CD14-positive monocyte (primary cell): ENCODE measurements around the gene ACKR4. TPM values are rescaled to one million over a fixed set of nuclear protein-coding genes. Genes with fewer than 3 reads are reported as not detected.

Source experiments
- DNase-seq, 3 donors: peaks; one replicate each; pipeline ENCODE4 v3.0.0-alpha.2; 2011 to 2022
- H2AFZ ChIP-seq: 2 replicates; pipeline ENCODE4 v1.6.0; 2012; ENCODE audit warnings: mild to moderate bottlenecking, low read depth, low read length, inconsistent platforms; ENCODE audit not compliant: insufficient read depth, poor library complexity, severe bottlenecking
- H3K27ac ChIP-seq, 2 donors: 1 replicate in 1 of 2; 2 replicates in 1 of 2; pipeline ENCODE4 v1.5.1; 2012 to 2013; ENCODE audit warnings: low read length in 2 of 2, control low read depth in 1 of 2, inconsistent platforms in 1 of 2, low read depth in 1 of 2, mild to moderate bottlenecking in 1 of 2
- H3K27me3 ChIP-seq, 2 donors: one replicate each; pipeline versions ENCODE4 v1.6.0 to v1.6.1; 2011 to 2013; ENCODE audit warnings: low read length in 2 of 2; ENCODE audit not compliant: control insufficient read depth in 2 of 2, insufficient read depth in 2 of 2
- H3K36me3 ChIP-seq, 2 donors: replicated peaks in 1 of 2; 1 replicate in 1 of 2; 2 replicates in 1 of 2; pipeline versions ENCODE4 v1.5.1 to v1.6.1; 2012 to 2013; ENCODE audit warnings: low read length in 2 of 2, control low read depth in 1 of 2, inconsistent platforms in 1 of 2, mild to moderate bottlenecking in 1 of 2; ENCODE audit not compliant: insufficient read depth in 2 of 2, control insufficient read depth in 1 of 2
- H3K4me1 ChIP-seq, 2 donors: 1 replicate in 1 of 2; 2 replicates in 1 of 2; pipeline versions ENCODE4 v1.5.1 to v1.6.1; 2012 to 2013; ENCODE audit warnings: low read length in 2 of 2, control low read depth in 1 of 2, inconsistent platforms in 1 of 2, mild to moderate bottlenecking in 1 of 2, moderate library complexity in 1 of 2; ENCODE audit not compliant: insufficient read depth in 2 of 2, control insufficient read depth in 1 of 2
- H3K4me2 ChIP-seq: replicated peaks from 2 replicates; pipeline ENCODE3; 2012; ENCODE audit warnings: low read length, moderate library complexity, mild to moderate bottlenecking; ENCODE audit not compliant: poor library complexity, severe bottlenecking; ENCODE audit errors: extremely low read depth
- H3K4me3 ChIP-seq, 3 experiments: fragments of 200-600 bp in 1 of 3; sonication (generic) in 1 of 3; replicated peaks in 1 of 3; 1 replicate in 2 of 3; 2 replicates in 1 of 3; pipeline ENCODE4 v1.5.1; 2011 to 2013; ENCODE audit warnings: low read length in 3 of 3, mild to moderate bottlenecking in 3 of 3, control low read depth in 2 of 3, low read depth in 2 of 3, inconsistent platforms in 1 of 3, moderate library complexity in 1 of 3
- H3K79me2 ChIP-seq: 2 replicates; pipeline ENCODE4 v1.6.0; 2012; ENCODE audit warnings: mild to moderate bottlenecking, control low read depth, inconsistent platforms, low read length, moderate library complexity; ENCODE audit not compliant: insufficient read depth
- H3K9ac ChIP-seq: 2 replicates; pipeline ENCODE4 v1.6.0; 2017; ENCODE audit warnings: low read length, mild to moderate bottlenecking; ENCODE audit not compliant: insufficient read depth, poor library complexity, severe bottlenecking
- H3K9me3 ChIP-seq, 2 donors: replicated peaks in 1 of 2; 1 replicate in 1 of 2; 2 replicates in 1 of 2; pipeline versions ENCODE4 v1.5.1 to v1.6.1; 2012 to 2013; ENCODE audit warnings: low read length in 2 of 2, control low read depth in 1 of 2; ENCODE audit not compliant: control insufficient read depth in 1 of 2, insufficient read depth in 1 of 2
- H4K20me1 ChIP-seq: 2 replicates; pipeline ENCODE4 v1.6.0; 2012; ENCODE audit warnings: mild to moderate bottlenecking, low read length, control low read depth, moderate library complexity; ENCODE audit not compliant: insufficient read depth
- H3K27ac Mint-ChIP-seq, 7 donors: one replicate each; pipeline ENCODE4 v1.8.0; 2020; ENCODE audit warnings: mild to moderate bottlenecking in 7 of 7, mixed read lengths in 7 of 7, moderate library complexity in 6 of 7, inconsistent platforms in 2 of 7
- H3K27me3 Mint-ChIP-seq, 3 donors: one replicate each; pipeline ENCODE4 v1.8.0; 2021 to 2022; ENCODE audit warnings: low read depth in 3 of 3, mild to moderate bottlenecking in 3 of 3, mixed read lengths in 3 of 3, moderate library complexity in 3 of 3, inconsistent platforms in 1 of 3
- H3K36me3 Mint-ChIP-seq, 2 donors: one replicate each; pipeline ENCODE4 v1.8.0; 2020; ENCODE audit warnings: mixed read lengths in 2 of 2, inconsistent platforms in 1 of 2, mild to moderate bottlenecking in 1 of 2
- H3K4me1 Mint-ChIP-seq: one replicate; pipeline ENCODE4 v1.8.0; 2020; ENCODE audit warnings: mild to moderate bottlenecking, mixed read lengths
- H3K4me3 Mint-ChIP-seq, 2 donors: one replicate each; pipeline ENCODE4 v1.8.0; 2020; ENCODE audit warnings: mild to moderate bottlenecking in 2 of 2, mixed read lengths in 2 of 2, moderate library complexity in 1 of 2
- H3K9me3 Mint-ChIP-seq, 7 donors: one replicate each; pipeline ENCODE4 v1.8.0; 2020 to 2022; ENCODE audit warnings: mixed read lengths in 7 of 7, mild to moderate bottlenecking in 6 of 7, moderate library complexity in 6 of 7, inconsistent platforms in 2 of 7
- WGBS: methylation state at CpG from one replicate; pipeline ENCODE4 v1.1.5; 2013; ENCODE audit warnings: missing lambda C conversion rate; ENCODE audit not compliant: insufficient coverage; 5-methylcytosine and 5-hydroxymethylcytosine counted together
- intact Hi-C, 2 donors: fragments of 100-400 bp; cut with micrococcal nuclease; formaldehyde crosslinking; loops; one replicate each; pipeline versions ENCODE4 v1.15.0 to v1.15.1; 2023
- polyA plus RNA-seq, 3 donors: library from polyadenylated mRNA; depleted of rRNA in 1 of 3; unstranded in 2 of 3; stranded (reverse) in 1 of 3; fragments of 300-500 nt in 2 of 3; fragments of >200 nt in 1 of 3; fragmentation: Illumina TruSeq in 2 of 3; gene quantifications; 1 replicate in 2 of 3; 2 replicates in 1 of 3; pipeline ENCODE4 v1.2.3, GENCODE V29; 2012 to 2021
- TF ChIP-seq, protein P1 (sequence below): fragments of 200-600 bp; IDR thresholded peaks from one replicate; pipeline ENCODE4 v1.8.0; 2022; ENCODE audit warnings: antibody characterized with exemption, mild to moderate bottlenecking

ACKR4 gene
- polyA plus RNA-seq, 3 donors = 0.09 TPM; not detected in 2

GRCh38 chr3:132616780-132617179 lies 19.7 kb downstream of the ACKR4 start:
- intact Hi-C loops = no loop called here
- Histone ChIP-seq H3K79me2 (no peaks in the 10 kb centered on the region), H3K9me3 (no peaks in the 10 kb centered on the region), H3K4me1 (no peaks in the 10 kb centered on the region), H4K20me1 (no peaks in the 10 kb centered on the region), H3K36me3 (peaks cover 0 to 4% of the 10 kb centered on the region in 2 donors), H3K4me3 (no peak overlapping the region), H3K4me2 (no peak overlapping the region), H3K9ac (no peak overlapping the region), H2AFZ (no peak overlapping the region), H3K27me3 (no peaks in the 10 kb centered on the region), H3K27ac (no peak overlapping the region)
- no peak overlapping the region for H3K4me3 Mint-ChIP-seq
- peaks cover 0 to 10% (median 1%) of the 10 kb centered on the region in 7 donors for H3K9me3 Mint-ChIP-seq
- H3K36me3 Mint-ChIP-seq = peaks cover 23 to 37% of the 10 kb centered on the region in 2 donors
- no peak overlapping the region for H3K27ac Mint-ChIP-seq
- no peak for DNase-seq
- WGBS = 100% methylated on average over 1 of the region's 1 CpG
- TF ChIP-seq, protein P1, sequence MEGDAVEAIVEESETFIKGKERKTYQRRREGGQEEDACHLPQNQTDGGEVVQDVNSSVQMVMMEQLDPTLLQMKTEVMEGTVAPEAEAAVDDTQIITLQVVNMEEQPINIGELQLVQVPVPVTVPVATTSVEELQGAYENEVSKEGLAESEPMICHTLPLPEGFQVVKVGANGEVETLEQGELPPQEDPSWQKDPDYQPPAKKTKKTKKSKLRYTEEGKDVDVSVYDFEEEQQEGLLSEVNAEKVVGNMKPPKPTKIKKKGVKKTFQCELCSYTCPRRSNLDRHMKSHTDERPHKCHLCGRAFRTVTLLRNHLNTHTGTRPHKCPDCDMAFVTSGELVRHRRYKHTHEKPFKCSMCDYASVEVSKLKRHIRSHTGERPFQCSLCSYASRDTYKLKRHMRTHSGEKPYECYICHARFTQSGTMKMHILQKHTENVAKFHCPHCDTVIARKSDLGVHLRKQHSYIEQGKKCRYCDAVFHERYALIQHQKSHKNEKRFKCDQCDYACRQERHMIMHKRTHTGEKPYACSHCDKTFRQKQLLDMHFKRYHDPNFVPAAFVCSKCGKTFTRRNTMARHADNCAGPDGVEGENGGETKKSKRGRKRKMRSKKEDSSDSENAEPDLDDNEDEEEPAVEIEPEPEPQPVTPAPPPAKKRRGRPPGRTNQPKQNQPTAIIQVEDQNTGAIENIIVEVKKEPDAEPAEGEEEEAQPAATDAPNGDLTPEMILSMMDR = no peak
- no peaks in the 10 kb centered on the region for H3K27me3 Mint-ChIP-seq
- no peaks in the 10 kb centered on the region for H3K4me1 Mint-ChIP-seq

GRCh38 chr3:132622148-132622547 lies 25.1 kb downstream of the ACKR4 start:
- Histone ChIP-seq H3K27ac (no peak overlapping the region), H3K79me2 (no peaks in the 10 kb centered on the region), H3K27me3 (no peaks in the 10 kb centered on the region), H3K4me2 (no peak overlapping the region), H3K4me1 (peaks cover 0 to 4% of the 10 kb centered on the region in 2 donors), H2AFZ (no peak overlapping the region), H3K9ac (no peak overlapping the region), H3K9me3 (no peaks in the 10 kb centered on the region), H4K20me1 (no peaks in the 10 kb centered on the region), H3K4me3 (no peak overlapping the region), H3K36me3 (peaks cover 11 to 19% of the 10 kb centered on the region in 2 donors)
- intact Hi-C loops = no loop called here
- Mint-ChIP-seq H3K4me3 (no peak overlapping the region), H3K36me3 (peaks cover 19 to 25% of the 10 kb centered on the region in 2 donors), H3K27me3 (no peaks in the 10 kb centered on the region), H3K27ac (no peak overlapping the region), H3K4me1 (peaks cover 6% of the 10 kb centered on the region), H3K9me3 (peaks cover 0 to 8% (median 0%) of the 10 kb centered on the region in 7 donors)
- WGBS = no CpG with 5 or more reads among the region's 1 CpG
- TF ChIP-seq, protein P1 = no peak
- no peak for DNase-seq
